Sigmoid colon (tissue), 7 donors: ENCODE data around the gene AANAT. TPM values are rescaled to one million over a fixed set of nuclear protein-coding genes. Genes with fewer than 3 reads are reported as not detected.
A peak's percentile ranks its signal among the peaks of the same experiment; 100 is the strongest.

Experiments
- DNase-seq: peaks from one replicate; pipeline ENCODE4 v3.0.0-alpha.2; 2019
- H3K27ac ChIP-seq, 4 donors: fragments of 200-600 bp; sonication (generic); one replicate each; pipeline ENCODE4 v1.5.1; 2016 to 2019; ENCODE audit warnings: mild to moderate bottlenecking in 1 of 4
- H3K27me3 ChIP-seq, 3 donors: fragments of 200-600 bp; sonication (generic); one replicate each; pipeline ENCODE4 v1.5.1; 2019; ENCODE audit warnings: mild to moderate bottlenecking in 1 of 3
- H3K36me3 ChIP-seq, 4 donors: fragments of 200-600 bp; sonication (generic); one replicate each; pipeline ENCODE4 v1.5.1; 2016 to 2019
- H3K4me1 ChIP-seq, 4 donors: fragments of 200-600 bp; sonication (generic); one replicate each; pipeline ENCODE4 v1.5.1; 2017 to 2019
- H3K4me3 ChIP-seq, 4 donors: fragments of 200-600 bp; sonication (generic); one replicate each; pipeline ENCODE4 v1.5.1; 2017 to 2019; ENCODE audit warnings: mild to moderate bottlenecking in 2 of 4, moderate library complexity in 1 of 4
- H3K9me3 ChIP-seq, 4 donors: fragments of 200-600 bp in 3 of 4; sonication (generic) in 3 of 4; one replicate each; pipeline versions ENCODE4 v1.5.1 to v1.6.1; 2013 to 2019
- CTCF ChIP-seq, 4 experiments: fragments of 450-650 bp in 3 of 4; fragments of 200-600 bp in 1 of 4; IDR thresholded peaks; one replicate each; pipeline ENCODE4 v1.5.1; 2016 to 2019; ENCODE audit warnings: antibody characterized with exemption in 4 of 4, mild to moderate bottlenecking in 3 of 4, moderate library complexity in 2 of 4
- EP300 ChIP-seq, 4 donors: sonication (generic); formaldehyde crosslinking; IDR thresholded peaks; one replicate each; pipeline ENCODE4 v1.6.1; 2017; ENCODE audit warnings: antibody characterized with exemption in 4 of 4
- POLR2A ChIP-seq, 2 donors: fragments of 450-650 bp; IDR thresholded peaks; one replicate each; pipeline ENCODE4 v1.6.1; 2016; ENCODE audit warnings: antibody characterized with exemption in 2 of 2, mild to moderate bottlenecking in 2 of 2, moderate library complexity in 2 of 2
- POLR2AphosphoS5 ChIP-seq, 4 donors: sonication (generic); formaldehyde crosslinking; IDR thresholded peaks; one replicate each; pipeline ENCODE4 v1.6.1; 2017; ENCODE audit warnings: antibody characterized with exemption in 4 of 4
- WGBS, 2 donors: extraction: QIAGEN DNeasy Blood & Tissue Kit; methylation state at CpG; one replicate each; pipeline ENCODE4 v1.1.7; 2013; 5-methylcytosine and 5-hydroxymethylcytosine counted together
- intact Hi-C: fragments of 100-400 bp; cut with DNase I; formaldehyde crosslinking; loops from one replicate; pipeline ENCODE4 v1.15.1; 2023
- polyA plus RNA-seq, 3 donors: library from polyadenylated mRNA; stranded (reverse); fragments of 200-250 nt; gene quantifications; one replicate each; pipeline ENCODE4 v1.2.3, GENCODE V29; 2013
- total RNA-seq, 4 donors: library from RNA; depleted of rRNA; stranded (reverse); fragments of >200 nt; gene quantifications; one replicate each; pipeline ENCODE4 v1.1.0, GENCODE V29; 2016
- donor health status: healthy with polysubstance abuse.
- donor health status: Bipolar disorder and iron deficiency.
- donor health status: healthy.

AANAT gene
- total and polyA plus RNA-seq, 7 donors: 0.12 TPM; not detected in 6

- DNase-seq: no peak
- no peaks in the 10 kb centered on the region for H3K9me3 ChIP-seq
- no peak overlapping the region for H3K4me3 ChIP-seq
- H3K4me1 ChIP-seq: no peaks in the 10 kb centered on the region
- no peaks in the 10 kb centered on the region for H3K36me3 ChIP-seq
- TF ChIP-seq POLR2AphosphoS5 (IDR thresholded peaks at IDR 0.05) (no peak), EP300 (IDR thresholded peaks at IDR 0.05) (no peak), CTCF (IDR thresholded peaks at IDR 0.05) (no peak), POLR2A (IDR thresholded peaks at IDR 0.05) (no peak)
- intact Hi-C loops: no loop called here
- no peaks in the 10 kb centered on the region for H3K27me3 ChIP-seq
- WGBS, 2 donors: 64 to 77% methylated on average over 10 of the region's 10 CpGs
- peak overlapping the region in 1 of 4 donors; percentile 70 for H3K27ac ChIP-seq
Measured at GRCh38 chr17:76490112-76490710, 22.8 kb downstream of the AANAT start.

GRCh38 chr17:76491271-76492122 is 24.1 kb downstream of the AANAT start:
- TF ChIP-seq EP300 (IDR thresholded peaks at IDR 0.05) (no peak), CTCF (IDR thresholded peaks at IDR 0.05) (no peak), POLR2A (IDR thresholded peaks at IDR 0.05) (no peak), POLR2AphosphoS5 (IDR thresholded peaks at IDR 0.05) (no peak)
- 54 to 60% methylated on average over 17 of the region's 17 CpGs for whole genome bisulfite sequencing, 2 donors
- H3K27me3 ChIP-seq: no peaks in the 10 kb centered on the region
- peak overlapping the region; percentile 55 to 70 (median 66) for H3K27ac ChIP-seq
- H3K4me1 ChIP-seq: no peaks in the 10 kb centered on the region
- intact Hi-C loops: no loop called here
- H3K36me3 ChIP-seq: no peaks in the 10 kb centered on the region
- H3K4me3 ChIP-seq: no peak overlapping the region
- no peaks in the 10 kb centered on the region for H3K9me3 ChIP-seq
- no peak for DNase-seq

GRCh38 chr17:76492123-76492988 is 25.0 kb downstream of the AANAT start:
- Histone ChIP-seq H3K36me3 (no peaks in the 10 kb centered on the region), H3K4me3 (peak overlapping the region in 1 of 4 donors; percentile 2), H3K27me3 (no peaks in the 10 kb centered on the region), H3K4me1 (peaks cover 0 to 2% (median 0%) of the 10 kb centered on the region in 4 donors), H3K9me3 (no peaks in the 10 kb centered on the region), H3K27ac (peak overlapping the region; percentile 55 to 70 (median 66))
- intact Hi-C loops: no loop called here
- 15 to 32% methylated on average over 11 of the region's 11 CpGs for WGBS, 2 donors
- DNase-seq: no peak
- TF ChIP-seq EP300 (IDR thresholded peaks at IDR 0.05) (no peak), POLR2AphosphoS5 (IDR thresholded peaks at IDR 0.05) (no peak), POLR2A (IDR thresholded peaks at IDR 0.05) (no peak), CTCF (IDR thresholded peaks at IDR 0.05) (no peak)

- 1 to 6% methylated on average over 15 of the region's 15 CpGs for WGBS, 2 donors
- Histone ChIP-seq H3K27me3 (no peaks in the 10 kb centered on the region), H3K27ac (peak overlapping the region; percentile 55 to 70 (median 66)), H3K4me1 (peaks cover 0 to 8% (median 6%) of the 10 kb centered on the region in 4 donors), H3K36me3 (no peaks in the 10 kb centered on the region), H3K9me3 (no peaks in the 10 kb centered on the region), H3K4me3 (peak overlapping the region in 1 of 4 donors; percentile 2)
- intact Hi-C loops: no loop called here
- DNase-seq: peak; percentile 87
- TF ChIP-seq CTCF (IDR thresholded peaks at IDR 0.05): no peak
- TF ChIP-seq POLR2A (IDR thresholded peaks at IDR 0.05): no peak
- TF ChIP-seq EP300 (IDR thresholded peaks at IDR 0.05): peak in 2 of 4 donors; percentile 36 to 50
- TF ChIP-seq POLR2AphosphoS5 (IDR thresholded peaks at IDR 0.05): peak in 2 of 4 donors; percentile 35 to 60
Measured at GRCh38 chr17:76492989-76493501, 25.6 kb downstream of the AANAT start.
